ENCODE measurements around the gene CCDC127. TPM values are rescaled to one million over a fixed set of nuclear protein-coding genes. Genes with fewer than 3 reads are reported as not detected.

CCDC127 gene
- total RNA-seq, 1 experiment from 2014 or later = 5.4 TPM

GRCh38 chr5:179401-179800 lies 38.6 kb downstream of the CCDC127 start:
- DNase-seq (no peak), ATAC-seq (no peak)
- CTCF ChIA-PET = no interaction called here
- TF ChIP-seq CTCF (conservative IDR thresholded peaks at IDR 0.05; ENCODE audit: low read depth, low read length) (no peak), EZH2 (IDR thresholded peaks at IDR 0.05; ENCODE audit: low read length, unreplicated experiment) (no peak), EZH2phosphoT487 (IDR thresholded peaks at IDR 0.05; ENCODE audit: borderline replicate concordance, low read length) (no peak)
- no TSS peak for BruUV-seq (replicated peaks)
- no peaks in the 10 kb centered on the region for H3K9me3 ChIP-seq (ENCODE audit: low read length)
- H3K27me3 ChIP-seq (ENCODE audit: low read length) = 0 out of 2 replicates have a peak, but pooled peaks cover 3% of the 10 kb centered on the region
- H3K27ac ChIP-seq (ENCODE audit: low read length) = no peak overlapping the region
- no peak overlapping the region for H2AFZ ChIP-seq (ENCODE audit: low read length)
- no peaks in the 10 kb centered on the region for H3F3A ChIP-seq (ENCODE audit: low read length, unreplicated experiment)
- no peak overlapping the region for H3K4me3 ChIP-seq (ENCODE audit: low read length)
- no peaks in the 10 kb centered on the region for H4K20me1 ChIP-seq (ENCODE audit: low read length)
- no peak overlapping the region for H3K9ac ChIP-seq (ENCODE audit: low read length)
- H3K79me2 ChIP-seq (ENCODE audit: low read length) = no peaks in the 10 kb centered on the region
- H3K4me1 ChIP-seq (ENCODE audit: insufficient read depth, low read length) = no peaks in the 10 kb centered on the region
- no peak overlapping the region for H3K4me2 ChIP-seq (ENCODE audit: low read length)
- H3K36me3 ChIP-seq (ENCODE audit: low read depth, low read length) = no peaks in the 10 kb centered on the region
- H3K9me2 ChIP-seq (replicated peaks; ENCODE audit: low read length) = no peaks in the 10 kb centered on the region
- intact Hi-C loops (cut with micrococcal nuclease) = no loop called here
- POLR2A ChIA-PET (ENCODE audit: unreplicated experiment) = no interaction called here

GRCh38 chr5:178110-178509 lies 39.8 kb downstream of the CCDC127 start:
- Histone ChIP-seq H3K79me2 (ENCODE audit: low read length) (no peaks in the 10 kb centered on the region), H3K27ac (ENCODE audit: low read length) (no peak overlapping the region), H4K20me1 (ENCODE audit: low read length) (no peaks in the 10 kb centered on the region), H3K9me3 (ENCODE audit: low read length) (no peaks in the 10 kb centered on the region), H3K4me1 (ENCODE audit: insufficient read depth, low read length) (no peaks in the 10 kb centered on the region), H3F3A (ENCODE audit: low read length, unreplicated experiment) (no peaks in the 10 kb centered on the region), H3K27me3 (ENCODE audit: low read length) (0 out of 2 replicates have a peak, but pooled peaks cover 3% of the 10 kb centered on the region), H3K9ac (ENCODE audit: low read length) (no peak overlapping the region), H3K9me2 (replicated peaks; ENCODE audit: low read length) (no peaks in the 10 kb centered on the region), H3K36me3 (ENCODE audit: low read depth, low read length) (no peaks in the 10 kb centered on the region), H3K4me2 (ENCODE audit: low read length) (no peak overlapping the region), H2AFZ (ENCODE audit: low read length) (no peak overlapping the region), H3K4me3 (ENCODE audit: low read length) (no peak overlapping the region)
- intact Hi-C loops (cut with micrococcal nuclease) = no loop called here
- TF ChIP-seq EZH2phosphoT487 (IDR thresholded peaks at IDR 0.05; ENCODE audit: borderline replicate concordance, low read length) (no peak), EZH2 (IDR thresholded peaks at IDR 0.05; ENCODE audit: low read length, unreplicated experiment) (no peak), CTCF (conservative IDR thresholded peaks at IDR 0.05; ENCODE audit: low read depth, low read length) (no peak)
- ChIA-PET POLR2A (ENCODE audit: unreplicated experiment) (no interaction called here), CTCF (no interaction called here)
- ATAC-seq (no peak), DNase-seq (no peak)
- BruUV-seq (replicated peaks) = no TSS peak

- no peak overlapping the region for H3K4me3 ChIP-seq (ENCODE audit: low read length)
- DNase-seq (no peak), ATAC-seq (no peak)
- H3K79me2 ChIP-seq (ENCODE audit: low read length) = no peaks in the 10 kb centered on the region
- CTCF ChIA-PET = no interaction called here
- BruUV-seq (replicated peaks) = no TSS peak
- H4K20me1 ChIP-seq (ENCODE audit: low read length) = no peaks in the 10 kb centered on the region
- H3K4me2 ChIP-seq (ENCODE audit: low read length) = no peak overlapping the region
- no peaks in the 10 kb centered on the region for H3K9me3 ChIP-seq (ENCODE audit: low read length)
- POLR2A ChIA-PET (ENCODE audit: unreplicated experiment) = no interaction called here
- no peaks in the 10 kb centered on the region for H3K9me2 ChIP-seq (replicated peaks; ENCODE audit: low read length)
- intact Hi-C loops (cut with micrococcal nuclease) = no loop called here
- 0 out of 2 replicates have a peak, but pooled peaks cover 3% of the 10 kb centered on the region for H3K27me3 ChIP-seq (ENCODE audit: low read length)
- H3F3A ChIP-seq (ENCODE audit: low read length, unreplicated experiment) = no peaks in the 10 kb centered on the region
- H3K9ac ChIP-seq (ENCODE audit: low read length) = no peak overlapping the region
- H3K36me3 ChIP-seq (ENCODE audit: low read depth, low read length) = no peaks in the 10 kb centered on the region
- no peaks in the 10 kb centered on the region for H3K4me1 ChIP-seq (ENCODE audit: insufficient read depth, low read length)
- H2AFZ ChIP-seq (ENCODE audit: low read length) = no peak overlapping the region
- no peak for TF ChIP-seq EZH2 (IDR thresholded peaks at IDR 0.05; ENCODE audit: low read length, unreplicated experiment)
- TF ChIP-seq CTCF (conservative IDR thresholded peaks at IDR 0.05; ENCODE audit: low read depth, low read length) = no peak
- no peak for TF ChIP-seq EZH2phosphoT487 (IDR thresholded peaks at IDR 0.05; ENCODE audit: borderline replicate concordance, low read length)
- no peak overlapping the region for H3K27ac ChIP-seq (ENCODE audit: low read length)
Observed at GRCh38 chr5:176296-176823, 41.6 kb downstream of the CCDC127 start.
